Effector memory CD8-positive, alpha-beta T cell (primary cell): ENCODE measurements around the gene MAD1L1.

ENCODE experiments used
- ATAC-seq: fragments of 150-1000 bp; cut with Tn5 transposase; replicated peaks from 2 replicates; pipeline ENCODE4 v1.10.0; 2021; ENCODE audit warnings: mild to moderate bottlenecking, moderate library complexity
- DNase-seq, 3 experiments: peaks; one replicate each; pipeline ENCODE4 v3.0.0; 2021
- H3K27ac Mint-ChIP-seq, 2 donors: one replicate each; pipeline ENCODE4 v1.8.0; 2022; ENCODE audit warnings: mild to moderate bottlenecking in 2 of 2, mixed read lengths in 2 of 2, moderate library complexity in 2 of 2
- H3K27me3 Mint-ChIP-seq, 2 donors: one replicate each; pipeline ENCODE4 v1.8.0; 2022; ENCODE audit warnings: mixed read lengths in 2 of 2
- H3K36me3 Mint-ChIP-seq: one replicate; pipeline ENCODE4 v1.8.0; 2022; ENCODE audit warnings: mild to moderate bottlenecking, moderate library complexity, mixed read lengths; ENCODE audit not compliant: insufficient read depth
- H3K4me1 Mint-ChIP-seq, 2 donors: one replicate each; pipeline ENCODE4 v1.8.0; 2022; ENCODE audit warnings: low read depth in 2 of 2, mixed read lengths in 2 of 2
- H3K4me3 Mint-ChIP-seq, 2 donors: one replicate each; pipeline ENCODE4 v1.8.0; 2022; ENCODE audit warnings: mild to moderate bottlenecking in 2 of 2, mixed read lengths in 2 of 2, moderate library complexity in 2 of 2
- H3K9me3 Mint-ChIP-seq, 2 donors: one replicate each; pipeline ENCODE4 v1.8.0; 2022; ENCODE audit warnings: mixed read lengths in 2 of 2

Gene MAD1L1

GRCh38 chr7:2025188-2025587 is 207.6 kb downstream of the MAD1L1 start:
- no peaks in the 10 kb centered on the region for H3K27me3 Mint-ChIP-seq
- H3K36me3 Mint-ChIP-seq: no peaks in the 10 kb centered on the region
- H3K4me1 Mint-ChIP-seq: peaks cover 7 to 12% of the 10 kb centered on the region in 2 donors
- H3K4me3 Mint-ChIP-seq: no peak overlapping the region
- no peak for DNase-seq
- no peak overlapping the region for H3K27ac Mint-ChIP-seq
- no peak for ATAC-seq
- peaks cover 5 to 21% of the 10 kb centered on the region in 2 donors for H3K9me3 Mint-ChIP-seq

DNA sequence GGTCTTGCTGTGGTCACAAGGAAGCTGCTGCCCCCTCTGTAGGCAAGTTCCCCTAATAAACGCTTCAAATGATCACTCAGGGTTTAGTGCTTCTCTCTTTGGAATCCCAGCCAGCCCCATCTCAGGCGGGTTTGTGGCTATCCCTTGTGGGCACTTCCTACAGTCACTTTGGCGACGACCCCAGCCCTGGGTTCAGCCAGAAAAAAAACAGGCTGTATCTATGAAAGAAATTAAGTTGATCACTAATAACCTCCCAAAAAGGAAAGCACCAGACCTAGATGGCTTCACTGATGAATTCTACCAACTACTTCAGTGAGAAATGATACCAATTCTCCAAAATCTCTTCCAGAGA is 208.2 kb downstream of the MAD1L1 start:
- H3K9me3 Mint-ChIP-seq: peaks cover 5 to 21% of the 10 kb centered on the region in 2 donors
- no peak overlapping the region for H3K27ac Mint-ChIP-seq
- no peak overlapping the region for H3K4me3 Mint-ChIP-seq
- DNase-seq: no peak
- no peak for ATAC-seq
- no peaks in the 10 kb centered on the region for H3K27me3 Mint-ChIP-seq
- H3K4me1 Mint-ChIP-seq: peaks cover 11 to 13% of the 10 kb centered on the region in 2 donors
- no peaks in the 10 kb centered on the region for H3K36me3 Mint-ChIP-seq

DNA sequence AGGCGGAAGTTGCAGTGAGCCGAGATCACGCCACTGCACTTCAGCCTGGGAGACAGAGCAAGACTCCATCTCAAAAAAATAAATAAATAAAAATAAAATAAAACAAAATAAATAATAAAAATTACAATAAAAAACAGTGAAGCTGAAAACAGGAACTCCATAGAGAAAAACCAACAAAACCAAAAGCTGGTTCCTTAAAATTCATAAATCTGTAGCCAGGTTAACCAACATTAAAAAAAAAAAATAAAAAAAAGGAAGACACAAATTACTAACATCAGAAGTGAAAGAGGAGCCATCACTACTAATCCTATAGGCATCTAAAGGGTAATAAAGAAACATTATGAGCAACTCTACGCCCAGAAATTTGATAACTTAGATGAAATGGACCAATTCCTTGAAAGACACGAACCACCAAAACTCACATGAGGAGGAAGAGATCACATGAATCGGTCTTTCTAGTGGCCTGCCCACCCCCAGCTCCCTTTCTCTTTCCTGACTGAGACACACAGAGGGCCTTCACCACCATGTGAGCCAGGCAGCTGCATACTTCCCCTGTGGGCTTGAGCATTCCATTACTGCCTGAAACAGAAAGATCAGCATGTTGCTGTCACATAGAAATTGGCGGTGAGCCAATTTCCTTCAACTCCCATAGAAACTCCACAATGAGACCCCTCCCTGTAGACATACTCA is 208.7 kb downstream of the MAD1L1 start:
- H3K4me3 Mint-ChIP-seq: no peak overlapping the region
- H3K27ac Mint-ChIP-seq: no peak overlapping the region
- peaks cover 5 to 21% of the 10 kb centered on the region in 2 donors for H3K9me3 Mint-ChIP-seq

DNA sequence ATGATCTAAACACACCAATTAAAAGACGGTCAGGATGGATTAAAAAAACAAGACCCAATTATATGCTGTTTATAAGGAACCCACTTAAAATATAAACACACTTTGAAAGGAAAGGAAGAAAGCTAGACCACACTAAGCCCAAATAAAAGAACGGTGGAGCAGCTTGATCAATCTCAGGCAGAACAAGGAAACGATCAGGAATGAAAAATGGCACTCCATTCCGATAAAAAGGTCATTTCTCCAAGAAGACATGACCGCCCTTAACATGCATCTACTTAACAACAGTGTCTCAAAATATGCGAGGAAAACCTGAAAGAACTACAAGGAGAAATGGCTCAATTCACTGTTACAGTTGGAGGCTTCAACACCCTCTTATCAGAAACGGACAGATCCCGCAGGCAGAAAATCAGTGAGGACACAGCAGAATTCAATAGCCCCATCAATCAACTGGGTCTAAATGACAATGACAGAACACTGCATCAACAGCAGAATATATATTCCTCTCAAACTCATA is 210.0 kb downstream of the MAD1L1 start:
- DNase-seq (no peak), ATAC-seq (no peak)
- Mint-ChIP-seq H3K36me3 (no peaks in the 10 kb centered on the region), H3K27me3 (no peaks in the 10 kb centered on the region), H3K4me1 (peaks cover 11 to 13% of the 10 kb centered on the region in 2 donors), H3K4me3 (no peak overlapping the region), H3K9me3 (peaks cover 1 to 13% of the 10 kb centered on the region in 2 donors), H3K27ac (no peak overlapping the region)

More for the DNA sequence above, 208.7 kb downstream of the MAD1L1 start:
- peaks cover 10 to 12% of the 10 kb centered on the region in 2 donors for H3K4me1 Mint-ChIP-seq
- no peaks in the 10 kb centered on the region for H3K27me3 Mint-ChIP-seq
- no peaks in the 10 kb centered on the region for H3K36me3 Mint-ChIP-seq
- ATAC-seq: no peak
- DNase-seq: no peak

GRCh38 chr7:2022021-2022409 is 210.7 kb downstream of the MAD1L1 start:
- no peak for DNase-seq
- Mint-ChIP-seq H3K4me3 (no peak overlapping the region), H3K27ac (peak overlapping the region in 1 of 2 donors; percentile 64), H3K9me3 (peaks cover 1 to 13% of the 10 kb centered on the region in 2 donors), H3K36me3 (no peaks in the 10 kb centered on the region), H3K4me1 (peaks cover 13 to 16% of the 10 kb centered on the region in 2 donors), H3K27me3 (no peaks in the 10 kb centered on the region)
- no peak for ATAC-seq

DNA sequence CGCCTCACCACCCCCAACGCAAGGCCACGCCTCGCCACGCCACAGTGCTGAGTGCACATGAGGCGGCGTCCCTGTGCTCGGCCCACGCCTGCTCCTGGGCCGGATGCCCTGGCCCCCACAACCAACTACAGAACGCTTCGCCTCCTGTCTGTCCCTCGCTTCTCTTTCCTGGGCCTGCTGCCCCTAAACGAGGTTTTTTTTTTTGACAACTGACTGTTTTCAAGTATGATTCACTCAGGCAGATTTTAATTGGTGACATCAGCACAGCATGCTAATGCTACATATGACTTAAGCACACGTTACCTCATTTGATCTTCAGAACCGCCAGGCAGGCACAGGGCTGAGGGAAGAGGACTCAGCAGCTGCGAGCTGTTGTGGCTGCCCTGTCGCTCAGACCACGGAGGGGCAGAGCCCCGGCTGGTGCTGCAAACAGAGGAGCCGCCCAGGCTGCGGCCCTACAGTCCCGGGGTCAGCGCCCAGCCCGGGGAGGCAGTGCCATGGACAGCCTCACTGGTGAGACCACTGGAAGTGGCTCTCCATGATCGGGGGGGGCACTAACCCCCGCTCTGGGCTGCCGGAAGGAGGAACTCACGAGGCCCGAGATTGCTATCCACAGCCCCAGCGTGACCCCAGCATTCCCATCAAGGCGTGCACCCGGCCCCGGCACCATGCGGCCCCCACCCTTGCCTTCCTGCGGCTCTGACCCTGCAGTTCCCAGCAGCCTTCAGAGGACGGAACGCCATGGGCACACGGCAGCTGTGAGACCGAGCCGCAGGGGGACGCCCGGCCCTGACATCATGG is 212.8 kb downstream of the MAD1L1 start:
- Mint-ChIP-seq H3K27ac (peak overlapping the region; percentile 79 to 82), H3K27me3 (no peaks in the 10 kb centered on the region), H3K4me1 (peaks cover 13 to 16% of the 10 kb centered on the region in 2 donors)

GRCh38 chr7:2019461-2019710 is 213.4 kb downstream of the MAD1L1 start:
- Mint-ChIP-seq H3K4me3 (peak overlapping the region in 1 of 2 donors; percentile 56), H3K4me1 (peaks cover 13 to 16% of the 10 kb centered on the region in 2 donors), H3K27me3 (no peaks in the 10 kb centered on the region), H3K36me3 (no peaks in the 10 kb centered on the region), H3K9me3 (peaks cover 0 to under 1% of the 10 kb centered on the region in 2 donors), H3K27ac (peak overlapping the region; percentile 79 to 82)
- DNase-seq: no peak
- no peak for ATAC-seq

More for the DNA sequence above, 212.8 kb downstream of the MAD1L1 start:
- Mint-ChIP-seq H3K36me3 (no peaks in the 10 kb centered on the region), H3K9me3 (peaks cover 0 to 6% of the 10 kb centered on the region in 2 donors), H3K4me3 (peak overlapping the region; percentile 22 to 56)
- DNase-seq (no peak), ATAC-seq (peak; percentile 82)

DNA sequence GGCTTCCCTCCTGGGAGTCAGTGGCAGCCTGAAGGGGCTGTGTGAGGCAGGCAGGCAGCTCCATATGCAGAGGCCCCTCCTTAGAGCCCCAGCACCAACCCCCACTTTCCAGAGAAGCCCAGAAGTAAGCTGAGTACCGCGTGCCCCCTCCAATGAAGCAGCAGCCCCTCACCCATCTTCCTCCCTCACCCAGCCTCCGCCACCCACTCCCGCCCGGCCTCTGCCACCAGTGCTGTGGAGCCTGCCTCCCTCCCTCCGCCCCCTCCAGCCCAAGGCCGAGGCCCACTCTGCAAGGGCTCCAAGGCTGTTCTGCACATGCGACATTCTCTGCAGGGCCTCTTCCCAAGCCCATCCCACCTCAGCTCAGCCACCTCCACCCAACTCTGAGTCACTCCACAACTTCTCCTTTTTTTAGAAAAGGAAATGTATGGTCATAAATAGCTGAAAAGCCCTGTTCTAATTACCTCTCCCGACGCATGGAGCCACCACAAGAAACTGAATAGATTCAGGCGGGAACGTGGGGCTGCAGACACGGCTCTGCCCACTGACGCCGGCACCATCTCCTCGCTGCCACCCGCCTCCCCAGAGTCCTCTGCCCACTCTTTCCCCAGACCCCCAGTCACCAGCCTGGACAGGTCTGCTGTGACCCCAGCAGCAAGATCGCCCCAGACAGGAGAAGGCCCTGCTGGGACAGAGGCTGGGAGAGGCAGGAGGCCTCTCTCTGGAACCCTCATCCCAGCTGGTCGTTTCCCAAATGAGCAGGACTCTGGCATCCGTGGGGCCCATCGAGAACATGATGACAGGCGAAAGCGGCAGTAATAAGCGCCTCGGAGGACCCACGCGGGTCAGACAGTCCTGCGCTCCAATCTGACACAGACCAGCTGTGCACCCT is 213.9 kb downstream of the MAD1L1 start:
- no peaks in the 10 kb centered on the region for H3K27me3 Mint-ChIP-seq
- no peaks in the 10 kb centered on the region for H3K9me3 Mint-ChIP-seq
- ATAC-seq (no peak), DNase-seq (no peak)
- no peak overlapping the region for H3K27ac Mint-ChIP-seq
- peaks cover 13 to 16% of the 10 kb centered on the region in 2 donors for H3K4me1 Mint-ChIP-seq
- no peaks in the 10 kb centered on the region for H3K36me3 Mint-ChIP-seq
- H3K4me3 Mint-ChIP-seq: peak overlapping the region in 1 of 2 donors; percentile 36

- H3K27me3 Mint-ChIP-seq: no peaks in the 10 kb centered on the region
- DNase-seq: no peak
- no peak for ATAC-seq
- H3K4me3 Mint-ChIP-seq: no peak overlapping the region
- H3K27ac Mint-ChIP-seq: peak overlapping the region in 1 of 2 donors; percentile 44
- no peaks in the 10 kb centered on the region for H3K9me3 Mint-ChIP-seq
- peaks cover 4% of the 10 kb centered on the region for H3K36me3 Mint-ChIP-seq
- peaks cover 15 to 16% of the 10 kb centered on the region in 2 donors for H3K4me1 Mint-ChIP-seq
Measured at GRCh38 chr7:2017914-2018568, 214.7 kb downstream of the MAD1L1 start.

- DNase-seq (no peak), ATAC-seq (no peak)
- peak overlapping the region in 1 of 2 donors; percentile 44 for H3K27ac Mint-ChIP-seq
- H3K4me3 Mint-ChIP-seq: no peak overlapping the region
- H3K27me3 Mint-ChIP-seq: no peaks in the 10 kb centered on the region
- peaks cover 13 to 15% of the 10 kb centered on the region in 2 donors for H3K4me1 Mint-ChIP-seq
- H3K36me3 Mint-ChIP-seq: peaks cover 4% of the 10 kb centered on the region
- H3K9me3 Mint-ChIP-seq: no peaks in the 10 kb centered on the region
Measured at GRCh38 chr7:2017481-2017891, 215.3 kb downstream of the MAD1L1 start.

DNA sequence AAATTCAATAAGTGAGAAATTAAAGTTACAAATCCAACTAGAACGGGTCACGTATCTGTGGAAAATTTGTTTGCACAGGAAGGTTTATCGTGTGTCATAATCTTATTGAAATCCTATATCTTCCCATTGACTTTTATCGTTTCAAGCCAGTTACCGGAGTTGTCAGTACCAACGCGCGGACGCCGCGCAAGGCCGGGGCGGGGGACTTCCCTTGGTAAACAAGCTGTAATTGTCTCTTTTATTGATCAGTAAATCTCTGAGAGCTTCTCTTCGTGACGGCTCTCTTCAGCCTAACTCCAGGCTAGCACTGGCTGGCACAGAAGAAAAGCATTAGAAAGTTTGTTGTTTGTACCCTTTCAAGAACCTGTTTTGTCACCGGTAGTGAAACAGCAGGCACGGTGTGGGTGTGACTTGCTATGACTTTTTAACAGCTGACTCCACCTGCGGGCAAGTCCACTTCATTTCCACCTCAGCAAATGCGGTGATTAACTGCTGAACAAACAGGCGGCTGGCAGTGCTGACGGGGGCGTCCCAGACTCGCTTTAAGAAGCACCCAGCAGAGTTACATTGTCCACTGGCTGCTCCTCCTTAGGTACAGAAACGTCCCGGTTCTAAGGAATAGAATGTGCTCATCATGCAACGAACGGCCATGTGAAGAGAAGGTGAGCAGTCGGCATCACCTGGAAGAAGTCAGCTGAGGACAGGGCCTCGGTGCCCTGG is 215.8 kb downstream of the MAD1L1 start:
- no peak overlapping the region for H3K4me3 Mint-ChIP-seq
- no peak for ATAC-seq

DNA sequence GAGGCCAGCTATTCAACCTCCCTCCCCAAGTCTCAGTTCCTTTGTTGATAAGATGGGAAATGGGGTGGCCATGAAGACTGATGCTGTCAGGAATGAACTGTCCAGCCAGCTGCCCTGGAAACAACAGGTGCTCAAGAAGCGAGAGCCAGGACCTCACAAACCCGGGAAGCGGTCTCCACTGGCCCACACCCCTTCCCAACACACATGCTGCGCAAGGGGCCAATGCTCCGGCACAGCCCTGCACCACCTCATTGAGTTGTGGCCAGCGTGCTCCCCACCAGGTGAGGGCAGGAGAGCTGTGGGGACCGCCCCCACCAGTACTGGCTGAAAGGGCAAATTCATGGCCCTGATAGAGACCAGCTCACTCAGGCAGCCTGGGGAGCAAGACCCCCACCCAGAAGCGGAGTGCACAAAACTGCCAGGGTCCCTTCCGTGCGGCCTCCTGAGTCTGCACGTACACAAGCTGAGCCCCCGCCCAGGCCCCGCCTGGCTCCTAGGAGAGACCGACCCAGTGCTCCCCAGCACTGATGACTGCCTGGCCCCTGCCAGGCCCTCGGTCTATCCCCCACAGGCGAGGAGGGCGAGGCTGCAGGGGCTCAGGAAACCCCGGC is 216.6 kb downstream of the MAD1L1 start:
- peaks cover 9 to 15% of the 10 kb centered on the region in 2 donors for H3K4me1 Mint-ChIP-seq
- no peaks in the 10 kb centered on the region for H3K9me3 Mint-ChIP-seq
- no peaks in the 10 kb centered on the region for H3K27me3 Mint-ChIP-seq
- no peak overlapping the region for H3K27ac Mint-ChIP-seq
- DNase-seq (no peak), ATAC-seq (no peak)
- peaks cover 4% of the 10 kb centered on the region for H3K36me3 Mint-ChIP-seq
- H3K4me3 Mint-ChIP-seq: no peak overlapping the region

More for the DNA sequence above, 215.8 kb downstream of the MAD1L1 start:
- no peaks in the 10 kb centered on the region for H3K9me3 Mint-ChIP-seq
- peak overlapping the region in 1 of 2 donors; percentile 44 for H3K27ac Mint-ChIP-seq
- H3K36me3 Mint-ChIP-seq: peaks cover 4% of the 10 kb centered on the region
- no peaks in the 10 kb centered on the region for H3K27me3 Mint-ChIP-seq
- no peak for DNase-seq
- H3K4me1 Mint-ChIP-seq: peaks cover 12 to 15% of the 10 kb centered on the region in 2 donors
